Upper lobe of left lung (tissue), 4 donors: ENCODE data around the gene APOA5.

ENCODE experiments used
- CTCF ChIP-seq, 6 experiments: fragments of 450-650 bp in 4 of 6; fragments of 200-600 bp in 2 of 6; sonication (generic) in 2 of 6; IDR thresholded peaks; one replicate each; pipeline ENCODE4 v1.5.1; 2016 to 2019; ENCODE audit warnings: antibody characterized with exemption in 6 of 6
- EP300 ChIP-seq, 4 donors: sonication (generic); formaldehyde crosslinking; IDR thresholded peaks; one replicate each; pipeline ENCODE4 v1.5.1; 2017; ENCODE audit warnings: antibody characterized with exemption in 4 of 4, control low read depth in 2 of 4
- POLR2A ChIP-seq, 4 donors: fragments of 450-650 bp; IDR thresholded peaks; one replicate each; pipeline ENCODE4 v1.5.1; 2016 to 2017; ENCODE audit warnings: antibody characterized with exemption in 4 of 4, mild to moderate bottlenecking in 2 of 4
- POLR2AphosphoS5 ChIP-seq, 2 donors: sonication (generic); formaldehyde crosslinking; IDR thresholded peaks; one replicate each; pipeline ENCODE4 v1.5.1; 2017; ENCODE audit warnings: antibody characterized with exemption in 2 of 2

- TF ChIP-seq CTCF (IDR thresholded peaks at IDR 0.05), result no peak
- no peak for TF ChIP-seq POLR2A (IDR thresholded peaks at IDR 0.05)
- TF ChIP-seq POLR2AphosphoS5 (IDR thresholded peaks at IDR 0.05), result no peak
- TF ChIP-seq EP300 (IDR thresholded peaks at IDR 0.05), result no peak
Observed at GRCh38 chr11:116792869-116793771, 1.4 kb upstream of the APOA5 start.
